Body of pancreas (tissue), 4 donors: ENCODE results near the gene GTF2H3.

ENCODE experiments used
- CTCF ChIP-seq, 7 experiments: fragments of 450-650 bp in 4 of 7; fragments of 200-600 bp in 3 of 7; sonication (generic) in 3 of 7; IDR thresholded peaks; one replicate each; pipeline ENCODE4 v1.5.1; 2016 to 2019; ENCODE audit warnings: antibody characterized with exemption in 7 of 7
- POLR2A ChIP-seq, 3 donors: fragments of 450-650 bp; IDR thresholded peaks; one replicate each; pipeline ENCODE4 v1.6.1; 2016; ENCODE audit warnings: antibody characterized with exemption in 3 of 3, mild to moderate bottlenecking in 2 of 3

DNA sequence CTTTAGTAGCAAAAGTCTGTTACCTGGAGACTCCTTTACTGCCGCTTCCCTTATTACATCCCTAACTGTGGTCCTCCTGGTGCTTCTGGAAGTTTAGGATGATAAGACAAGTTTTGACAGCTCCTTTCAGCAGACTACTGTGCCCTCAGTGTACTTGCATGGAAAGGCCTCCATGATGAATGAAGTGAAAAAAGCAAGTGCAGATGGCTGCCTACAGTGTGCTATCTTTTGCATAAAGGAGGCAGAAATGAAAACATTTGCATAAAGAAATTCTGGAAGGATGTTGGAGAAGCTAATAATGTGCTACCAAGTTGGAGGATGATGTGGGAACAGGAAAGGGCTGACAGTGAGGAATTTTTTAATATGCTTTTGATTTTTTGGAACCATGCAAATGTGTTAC is 41.8 kb downstream of the GTF2H3 start:
- TF ChIP-seq CTCF (IDR thresholded peaks at IDR 0.05) (no peak), POLR2A (IDR thresholded peaks at IDR 0.05) (no peak)
